GM18508 (cell line): ENCODE measurements around the gene RGS16.

ENCODE experiments used
- ATAC-seq: cut with Tn5 transposase; IDR thresholded peaks from one replicate; pipeline ENCODE4 v1.9.1; 2021; ENCODE audit warnings: moderate number of reproducible peaks; ENCODE audit not compliant: insufficient read depth, unreplicated experiment

RGS16 gene

GRCh38 chr1:182610606-182611194 is 6.5 kb upstream of the RGS16 start:
- ATAC-seq, result no peak

GRCh38 chr1:182608845-182609610 is 4.8 kb upstream of the RGS16 start:
- no peak for ATAC-seq

- ATAC-seq, result no peak
Observed at GRCh38 chr1:182608236-182608635, 4.0 kb upstream of the RGS16 start.

GRCh38 chr1:182607566-182607965 is 3.4 kb upstream of the RGS16 start:
- no peak for ATAC-seq

- no peak for ATAC-seq
Observed at GRCh38 chr1:182603646-182604174, 479 bp downstream of the RGS16 start.

GRCh38 chr1:182602935-182603645 is 1.1 kb downstream of the RGS16 start:
- no peak for ATAC-seq

- no peak for ATAC-seq
Observed at GRCh38 chr1:182601913-182602312, 2.3 kb downstream of the RGS16 start.

- ATAC-seq, result no peak
Observed at GRCh38 chr1:182601416-182601786, 2.8 kb downstream of the RGS16 start.

GRCh38 chr1:182600745-182601415 is 3.3 kb downstream of the RGS16 start:
- ATAC-seq, result no peak

GRCh38 chr1:182600036-182600713 is 4.0 kb downstream of the RGS16 start:
- ATAC-seq, result no peak

GRCh38 chr1:182599339-182599738 is 4.8 kb downstream of the RGS16 start:
- ATAC-seq, result no peak

GRCh38 chr1:182598296-182598695 is 5.9 kb downstream of the RGS16 start:
- no peak for ATAC-seq

- ATAC-seq, result no peak
Observed at GRCh38 chr1:182596934-182597333, 7.3 kb downstream of the RGS16 start.

GRCh38 chr1:182595641-182596240 is 8.4 kb downstream of the RGS16 start:
- no peak for ATAC-seq

- no peak for ATAC-seq
Observed at GRCh38 chr1:182589931-182590330, 14.3 kb downstream of the RGS16 start.

GRCh38 chr1:182589520-182589919 is 14.7 kb downstream of the RGS16 start:
- ATAC-seq, result no peak

- ATAC-seq, result peak; percentile 55
Observed at GRCh38 chr1:182588500-182589396, 15.4 kb downstream of the RGS16 start, which contains the start of gene RNASEL. Gene RNASEL, minus strand, starts transcription at chr1:182589256. Its CDS starts 2,450 bp downstream, at chr1:182586806.

- no peak for ATAC-seq
Observed at GRCh38 chr1:182587666-182588499, 16.3 kb downstream of the RGS16 start.
